HG03108 (cell line): ENCODE results near the gene GARIN1A.

Experiments used
- ATAC-seq: cut with Tn5 transposase; IDR thresholded peaks from one replicate; pipeline ENCODE4 v1.9.1; 2021; ENCODE audit warnings: moderate library complexity; ENCODE audit not compliant: unreplicated experiment

Gene GARIN1A

GRCh38 chr7:128714701-128715495 lies 42.8 kb downstream of the GARIN1A start:
- no peak for ATAC-seq

GRCh38 chr7:128718967-128719642 lies 47.0 kb downstream of the GARIN1A start:
- ATAC-seq, result no peak

DNA sequence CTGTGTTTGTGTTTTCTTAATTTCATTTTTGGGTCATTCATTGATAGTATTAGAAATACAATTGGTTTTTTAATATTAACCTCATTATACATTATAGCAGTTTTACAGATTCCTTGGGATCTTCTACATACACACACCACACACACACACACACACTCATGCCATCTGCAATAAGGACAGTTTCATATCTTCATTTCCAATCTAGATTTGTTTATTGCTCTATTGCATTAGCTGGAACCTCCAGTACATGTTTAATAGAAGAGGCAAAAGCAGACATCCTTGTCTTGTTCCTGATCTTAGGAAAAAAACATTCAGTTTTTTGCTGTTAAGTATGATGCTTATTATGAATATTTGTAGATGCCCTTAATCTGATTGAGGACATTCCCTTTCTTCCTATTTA lies 49.3 kb downstream of the GARIN1A start:
- ATAC-seq, result no peak
